Transverse colon (tissue), 4 donors: Measurements from ENCODE around the gene CACNA2D2. TPM values are rescaled to one million over a fixed set of nuclear protein-coding genes. Genes with fewer than 3 reads are reported as not detected.
A peak's percentile ranks its signal among the peaks of the same experiment; 100 is the strongest.

Experiments used
- DNase-seq: peaks from one replicate; pipeline ENCODE4 v3.0.0-alpha.2; 2019
- H3K27ac ChIP-seq, 4 donors: fragments of 200-600 bp; sonication (generic); 2 replicates each; pipeline ENCODE4 v1.5.1; 2016 to 2018; ENCODE audit warnings: inconsistent platforms in 4 of 4
- H3K27me3 ChIP-seq: fragments of 200-600 bp; sonication (generic); 2 replicates; pipeline ENCODE4 v1.5.1; 2017; ENCODE audit warnings: inconsistent platforms
- H3K36me3 ChIP-seq, 4 donors: fragments of 200-600 bp; sonication (generic); 2 replicates each; pipeline ENCODE4 v1.5.1; 2017 to 2019; ENCODE audit warnings: inconsistent platforms in 4 of 4
- H3K4me1 ChIP-seq, 4 donors: fragments of 200-600 bp; sonication (generic); 2 replicates each; pipeline ENCODE4 v1.5.1; 2017 to 2020; ENCODE audit warnings: inconsistent platforms in 4 of 4
- H3K4me3 ChIP-seq, 4 donors: fragments of 200-600 bp; sonication (generic); 1 replicate in 1 of 4; 2 replicates in 3 of 4; pipeline versions ENCODE4 v1.5.1 to v1.6.1; 2017 to 2019; ENCODE audit warnings: inconsistent platforms in 4 of 4
- H3K9me3 ChIP-seq, 2 donors: fragments of 200-600 bp; sonication (generic); 2 replicates each; pipeline ENCODE4 v1.5.1; 2017 to 2019; ENCODE audit warnings: inconsistent platforms in 2 of 2
- EP300 ChIP-seq: sonication (generic); formaldehyde crosslinking; IDR thresholded peaks from one replicate; pipeline ENCODE4 v1.6.1; 2017; ENCODE audit warnings: antibody characterized with exemption, low read depth
- POLR2A ChIP-seq: fragments of 450-650 bp; IDR thresholded peaks from one replicate; pipeline ENCODE4 v1.6.1; 2016; ENCODE audit warnings: antibody characterized with exemption, mild to moderate bottlenecking, moderate library complexity
- POLR2AphosphoS5 ChIP-seq, 3 donors: sonication (generic); formaldehyde crosslinking; IDR thresholded peaks; one replicate each; pipeline ENCODE4 v1.6.1; 2016; ENCODE audit warnings: antibody characterized with exemption in 3 of 3
- WGBS, 2 donors: methylation state at CpG; one replicate each; pipeline ENCODE4 v1.1.5; 2018; ENCODE audit warnings: low coverage in 1 of 2; 5-methylcytosine and 5-hydroxymethylcytosine counted together
- in situ Hi-C, 4 donors: fragments of 200-750 bp; cut with MboI; loops; one replicate each; pipeline versions ENCODE4 v1.15.0 to v1.15.1; 2017; ENCODE audit warnings: low sequenced_read_pairs in 3 of 4, low pct_ligation_motif_present in 1 of 4, low pct_unique_long_range_greater_than_20kb in 1 of 4
- intact Hi-C: fragments of 100-400 bp; cut with DNase I; formaldehyde crosslinking; loops from one replicate; pipeline ENCODE4 v1.15.1; 2023; ENCODE audit warnings: low total_unique reads
- total RNA-seq, 4 donors: library from RNA; depleted of rRNA; stranded (reverse); fragments of >200 nt; gene quantifications; one replicate each; pipeline ENCODE4 v1.1.0, GENCODE V29; 2016
- TF ChIP-seq, protein P1 (sequence below), 5 experiments: fragments of 200-600 bp in 3 of 5; fragments of 450-650 bp in 2 of 5; sonication (generic) in 3 of 5; IDR thresholded peaks; 1 replicate in 2 of 5; 2 replicates in 3 of 5; pipeline ENCODE4 v1.5.1; 2016 to 2017; ENCODE audit warnings: antibody characterized with exemption in 5 of 5, inconsistent platforms in 3 of 5, mild to moderate bottlenecking in 2 of 5, moderate library complexity in 1 of 5

Gene CACNA2D2
- total RNA-seq, 4 donors from 2014 or later: 0.48 to 2.2 (median 0.87) TPM

DNA sequence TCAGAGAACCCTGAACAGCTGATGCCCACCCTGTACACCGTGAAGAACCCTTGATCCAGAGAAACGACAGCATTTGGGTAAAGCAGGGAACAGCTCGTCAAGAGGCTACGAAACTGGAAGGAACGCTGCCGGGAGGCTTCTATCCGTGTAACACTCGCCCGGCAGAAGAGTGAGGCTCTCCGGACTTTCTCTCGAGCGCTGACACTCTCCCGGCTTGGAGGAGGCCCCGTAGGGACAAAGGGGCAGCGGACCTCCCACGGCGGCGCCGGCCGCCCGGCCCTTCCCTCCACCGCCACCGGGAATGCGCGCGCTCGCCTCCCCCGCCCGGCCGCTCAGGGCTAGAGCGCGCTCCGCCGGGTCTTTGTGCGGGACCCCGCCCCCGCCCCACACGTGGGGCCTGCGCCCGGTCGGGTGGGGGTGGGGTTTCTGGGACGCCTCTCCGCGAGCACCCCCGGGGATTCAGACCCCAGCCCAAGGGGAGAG lies 182.5 kb downstream of the CACNA2D2 start:
- Histone ChIP-seq H3K9me3 (no peaks in the 10 kb centered on the region), H3K27ac (peak overlapping the region; percentile 92 to 94 (median 92)), H3K4me1 (peaks cover 34 to 69% (median 60%) of the 10 kb centered on the region in 4 donors), H3K27me3 (no peaks in the 10 kb centered on the region), H3K36me3 (no peaks in the 10 kb centered on the region), H3K4me3 (peak overlapping the region; percentile 67 to 76 (median 74))
- in situ Hi-C loops (no loop called here), intact Hi-C loops (no loop called here)
- WGBS, 2 donors: 1% methylated on average over 32 of the region's 45 CpGs; no CpG with 5 or more reads in 1 of the 2 donors
- TF ChIP-seq POLR2A (peak; percentile 72), POLR2AphosphoS5 (IDR thresholded peaks at IDR 0.05) (peak in 1 of 3 donors; percentile 47)
- TF ChIP-seq, protein P1, sequence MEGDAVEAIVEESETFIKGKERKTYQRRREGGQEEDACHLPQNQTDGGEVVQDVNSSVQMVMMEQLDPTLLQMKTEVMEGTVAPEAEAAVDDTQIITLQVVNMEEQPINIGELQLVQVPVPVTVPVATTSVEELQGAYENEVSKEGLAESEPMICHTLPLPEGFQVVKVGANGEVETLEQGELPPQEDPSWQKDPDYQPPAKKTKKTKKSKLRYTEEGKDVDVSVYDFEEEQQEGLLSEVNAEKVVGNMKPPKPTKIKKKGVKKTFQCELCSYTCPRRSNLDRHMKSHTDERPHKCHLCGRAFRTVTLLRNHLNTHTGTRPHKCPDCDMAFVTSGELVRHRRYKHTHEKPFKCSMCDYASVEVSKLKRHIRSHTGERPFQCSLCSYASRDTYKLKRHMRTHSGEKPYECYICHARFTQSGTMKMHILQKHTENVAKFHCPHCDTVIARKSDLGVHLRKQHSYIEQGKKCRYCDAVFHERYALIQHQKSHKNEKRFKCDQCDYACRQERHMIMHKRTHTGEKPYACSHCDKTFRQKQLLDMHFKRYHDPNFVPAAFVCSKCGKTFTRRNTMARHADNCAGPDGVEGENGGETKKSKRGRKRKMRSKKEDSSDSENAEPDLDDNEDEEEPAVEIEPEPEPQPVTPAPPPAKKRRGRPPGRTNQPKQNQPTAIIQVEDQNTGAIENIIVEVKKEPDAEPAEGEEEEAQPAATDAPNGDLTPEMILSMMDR (IDR thresholded peaks at IDR 0.05): no peak
- peak; percentile 82 for DNase-seq

DNA sequence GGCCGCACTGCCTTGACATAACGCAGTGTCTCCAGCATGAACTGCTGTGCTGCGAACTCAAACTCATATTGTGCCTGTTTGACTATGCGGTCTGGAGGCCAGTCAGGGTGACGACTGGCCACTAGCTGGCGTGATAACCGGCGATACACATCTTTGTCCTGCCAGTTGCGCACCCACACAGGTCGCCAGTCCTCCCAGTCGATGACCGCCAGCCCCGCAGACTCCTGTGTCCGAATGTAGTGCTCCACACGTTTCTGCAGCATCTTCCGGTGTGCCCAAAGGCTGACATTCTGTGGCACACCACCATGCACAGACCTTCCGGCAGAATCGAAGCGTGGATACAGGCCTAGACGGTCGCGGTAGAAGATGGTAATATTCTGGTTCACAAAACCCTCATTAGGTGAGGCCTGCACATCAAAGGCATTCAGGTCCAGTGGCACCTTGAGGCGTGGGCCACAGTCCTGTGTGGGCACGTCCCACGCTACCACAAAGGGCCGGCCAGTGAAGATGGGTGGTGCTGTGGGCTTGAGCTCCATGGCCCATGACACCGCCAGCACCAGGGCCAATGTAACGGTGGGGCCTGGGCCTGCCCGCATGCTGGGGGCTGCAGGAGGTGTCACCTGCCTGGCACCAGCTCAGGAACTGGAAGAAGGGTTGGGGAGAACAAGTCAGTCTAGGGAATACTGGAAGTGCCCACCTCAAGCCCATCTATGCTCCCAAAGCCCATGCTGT lies 183.4 kb downstream of the CACNA2D2 start:
- intact Hi-C loops: no loop called here
- DNase-seq: no peak

DNA sequence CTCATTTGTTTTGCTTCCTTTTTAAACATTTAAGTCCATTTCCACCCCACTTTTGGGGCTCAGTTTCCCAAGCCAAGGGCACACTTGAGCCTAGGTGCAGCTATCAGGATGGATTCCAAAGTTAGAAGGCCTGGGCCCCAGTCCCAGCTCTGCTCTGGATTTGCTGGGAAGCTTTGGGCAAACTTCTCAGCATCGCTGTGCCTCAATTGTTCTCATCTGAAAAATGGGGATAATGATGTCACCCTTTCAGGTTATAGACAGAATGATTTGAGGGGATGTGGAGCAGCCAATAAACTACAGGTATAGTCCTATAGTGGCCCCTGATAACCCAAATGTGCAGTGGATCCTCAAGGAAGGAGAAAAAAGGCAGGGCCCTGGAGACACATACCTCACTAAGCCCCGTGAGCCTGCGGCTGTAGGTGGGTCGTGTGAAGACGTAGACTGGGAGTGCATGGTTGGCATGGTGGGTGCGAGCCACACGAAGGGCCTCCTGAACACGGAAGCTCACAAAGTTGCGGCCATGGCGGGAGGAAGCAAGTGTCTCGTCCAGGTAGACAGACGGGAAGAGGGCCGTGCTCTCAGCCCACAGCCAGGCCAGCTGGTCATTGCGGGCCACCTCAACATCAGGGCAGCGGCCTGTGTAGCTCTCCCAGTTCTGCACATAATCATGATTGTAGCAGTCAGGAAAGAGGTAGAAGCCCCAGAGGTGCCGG lies 184.1 kb downstream of the CACNA2D2 start:
- in situ Hi-C loops: no loop called here
- peak overlapping the region in 3 of 4 donors; percentile 84 to 89 (median 86) for H3K27ac ChIP-seq

More for the DNA sequence above, 183.4 kb downstream of the CACNA2D2 start:
- in situ Hi-C loops: no loop called here
- TF ChIP-seq POLR2A (no peak), POLR2AphosphoS5 (IDR thresholded peaks at IDR 0.05) (no peak), EP300 (no peak)
- TF ChIP-seq, protein P1 (IDR thresholded peaks at IDR 0.05): no peak
- 89% methylated on average over 27 of the region's 29 CpGs; no CpG with 5 or more reads in 1 of the 2 donors for WGBS, 2 donors
- peak overlapping the region; percentile 92 to 94 (median 92) for H3K27ac ChIP-seq
- H3K36me3 ChIP-seq: no peaks in the 10 kb centered on the region
- peak overlapping the region; percentile 67 to 76 (median 74) for H3K4me3 ChIP-seq
- no peaks in the 10 kb centered on the region for H3K9me3 ChIP-seq
- peaks cover 35 to 69% (median 60%) of the 10 kb centered on the region in 4 donors for H3K4me1 ChIP-seq
- H3K27me3 ChIP-seq: no peaks in the 10 kb centered on the region

More for the DNA sequence above, 184.1 kb downstream of the CACNA2D2 start:
- WGBS, 2 donors: 89 to 100% methylated on average over 1 to 16 of the region's 16 CpGs
- Histone ChIP-seq H3K4me3 (peak overlapping the region in 1 of 4 donors; percentile 5), H3K4me1 (peaks cover 35 to 67% (median 58%) of the 10 kb centered on the region in 4 donors), H3K27me3 (no peaks in the 10 kb centered on the region), H3K36me3 (no peaks in the 10 kb centered on the region), H3K9me3 (no peaks in the 10 kb centered on the region)
- TF ChIP-seq, protein P1 (IDR thresholded peaks at IDR 0.05): no peak
- no peak for TF ChIP-seq POLR2AphosphoS5 (IDR thresholded peaks at IDR 0.05)
- TF ChIP-seq POLR2A: no peak
- TF ChIP-seq EP300: no peak
- no peak for DNase-seq
- intact Hi-C loops: no loop called here
